ENCODE results near the gene KAZN.

DNA sequence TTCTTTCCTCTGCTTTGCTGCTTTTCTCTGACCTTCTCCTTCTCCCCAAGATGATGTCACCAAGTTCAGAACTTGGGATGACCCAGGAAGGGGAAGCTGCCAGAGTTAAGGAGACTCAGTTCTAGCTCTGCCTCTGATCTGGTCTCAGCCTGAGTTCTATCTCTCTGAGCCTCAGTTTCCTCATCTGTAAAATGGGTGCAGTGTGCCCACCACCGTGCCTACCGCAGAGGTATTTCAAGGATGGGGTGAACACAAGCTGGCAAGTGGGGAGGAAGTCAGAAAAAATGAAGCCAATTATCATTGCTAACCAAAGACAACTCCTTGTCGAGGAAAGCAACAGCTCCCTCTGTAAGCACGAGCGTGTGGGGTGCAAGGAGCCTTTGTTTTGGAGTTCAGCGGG lies 249.7 kb downstream of the KAZN start:
- TF ChIP-seq GATA2 (IDR thresholded peaks at IDR 0.05; ENCODE audit: low read depth, low read length): no peak
- no peak for TF ChIP-seq GATA3 (IDR thresholded peaks at IDR 0.05; ENCODE audit: low read depth, low read length)

Data from SH-SY5Y (cell line).